ENCODE data around the gene MILR1.

MILR1 gene

DNA sequence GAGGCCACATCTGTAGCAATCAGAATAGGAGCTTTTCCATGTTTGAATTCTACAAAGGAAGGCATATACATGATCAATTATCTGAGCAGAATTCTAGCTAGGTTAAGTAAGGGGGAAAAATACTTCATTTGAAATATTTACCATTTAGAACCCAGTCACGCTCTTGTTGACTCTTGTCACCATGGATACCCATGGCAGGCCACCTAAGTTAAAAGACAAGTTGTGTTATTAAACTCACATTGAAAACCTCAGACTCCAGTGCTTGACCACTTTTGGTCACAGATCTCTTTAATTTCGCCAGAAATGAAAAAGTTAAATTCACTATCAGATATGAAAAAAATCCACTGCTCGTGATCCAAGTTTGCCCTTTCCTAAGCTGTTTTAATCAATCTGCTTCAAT lies 53.1 kb downstream of the MILR1 start:
- DNase-seq (ENCODE audit: low spot score), result no peak
- no peak for FAIRE-seq

DNA sequence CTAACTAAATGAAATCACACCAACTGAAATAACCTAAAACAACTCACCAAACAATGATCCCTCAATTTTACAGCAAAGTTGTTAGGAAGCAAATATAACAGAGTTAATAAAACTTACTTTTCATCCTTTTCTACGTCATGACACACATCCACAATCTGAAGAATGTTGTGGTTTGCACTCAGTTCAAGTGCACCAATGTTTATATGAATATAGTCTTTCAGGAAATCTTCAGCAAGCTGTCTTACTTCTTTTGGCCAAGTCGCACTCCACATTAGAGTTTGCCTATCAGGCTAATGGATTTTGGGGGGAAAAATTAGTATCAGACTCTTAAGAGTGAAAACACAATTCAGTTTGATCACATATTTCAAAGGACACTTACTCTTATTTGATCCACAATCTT lies 53.9 kb downstream of the MILR1 start:
- DNase-seq (ENCODE audit: low spot score), result no peak
- FAIRE-seq, result no peak

DNA sequence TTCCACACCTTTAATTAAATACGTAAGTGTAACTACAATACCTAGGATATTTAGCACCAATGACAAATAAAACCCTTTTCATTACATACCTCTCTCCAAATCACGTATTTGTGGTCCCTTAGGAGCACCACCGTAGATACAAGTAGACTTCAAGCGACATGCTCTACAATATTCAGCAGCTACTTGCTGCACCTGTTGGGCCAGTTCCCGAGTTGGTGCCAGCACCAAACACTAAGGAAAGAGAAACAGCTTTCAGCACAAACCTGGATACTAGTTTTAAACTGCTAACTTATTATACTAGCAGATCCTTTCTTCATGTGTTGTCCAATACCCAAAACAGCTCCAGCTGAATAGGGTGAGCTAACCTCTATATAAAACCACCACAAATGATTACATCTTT lies 54.4 kb downstream of the MILR1 start:
- FAIRE-seq (no peak), DNase-seq (ENCODE audit: low spot score) (no peak)

DNA sequence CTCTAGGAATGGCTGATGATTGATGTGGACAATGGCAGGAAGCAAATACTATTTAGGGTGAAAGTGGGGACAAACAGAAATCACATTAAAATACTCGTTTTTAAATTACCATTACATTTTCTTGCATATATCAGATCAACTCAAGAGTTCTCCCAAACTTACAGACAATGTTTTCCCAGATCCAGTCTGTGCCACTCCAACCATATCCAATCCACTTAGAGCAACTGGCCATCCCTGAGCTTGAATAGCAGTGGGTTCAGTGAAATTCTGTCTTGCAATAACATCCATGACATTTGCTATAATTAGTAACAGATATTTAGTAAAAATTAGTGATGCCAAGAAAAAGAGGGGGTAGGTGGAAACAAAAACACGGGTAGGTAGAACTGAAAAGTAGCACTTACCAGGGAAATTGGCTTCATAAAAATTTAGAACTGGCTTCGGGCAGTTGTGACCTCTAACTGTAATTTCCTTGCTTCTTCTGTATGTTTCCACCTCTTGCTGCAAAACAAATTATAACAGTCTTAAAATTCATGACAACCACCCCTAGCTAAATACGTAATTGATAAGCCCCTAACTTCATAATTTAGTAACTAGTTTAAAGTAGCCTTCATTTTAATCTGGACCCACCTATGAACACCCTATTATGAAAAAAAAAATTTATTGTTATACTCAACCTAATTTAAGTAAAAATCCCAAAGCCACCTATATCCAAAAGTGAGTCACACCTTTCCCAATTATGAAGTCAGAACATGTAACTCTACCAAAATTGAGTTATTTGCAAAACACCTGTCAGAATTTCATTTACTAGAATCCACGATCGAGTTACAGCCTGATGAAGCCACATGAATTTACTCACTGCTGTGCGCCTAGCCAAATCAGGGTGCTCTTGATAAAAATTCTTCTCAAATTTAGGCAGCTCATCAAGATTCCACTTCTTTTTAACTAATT lies 55.2 kb downstream of the MILR1 start:
- DNase-seq (ENCODE audit: low spot score) (no peak), FAIRE-seq (no peak)

DNA sequence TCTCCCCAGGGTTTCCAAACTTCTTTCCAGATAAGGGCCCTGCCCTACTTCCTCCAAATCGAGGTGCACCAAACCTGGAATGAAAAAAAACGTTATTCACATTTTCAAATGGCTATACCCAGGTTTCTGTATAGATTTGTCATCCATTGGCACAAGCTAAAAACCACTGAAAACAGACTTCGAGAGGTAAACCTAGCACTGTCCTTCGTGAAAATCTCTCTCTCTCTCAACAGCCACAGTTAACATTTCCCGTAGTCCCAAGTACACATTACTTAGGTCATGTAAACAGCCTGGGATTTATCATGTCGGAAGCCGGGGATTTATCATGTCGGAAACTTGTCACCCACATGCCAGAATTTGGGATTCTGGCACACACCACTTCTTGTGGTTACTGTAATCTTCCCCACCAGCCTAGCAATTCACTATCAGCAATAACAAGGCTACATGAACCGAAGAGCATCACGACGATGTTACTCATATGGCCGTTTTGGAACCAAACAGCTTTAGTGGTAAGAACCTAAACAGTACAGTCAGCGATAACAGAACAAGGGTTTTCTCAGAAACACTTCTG lies 55.9 kb downstream of the MILR1 start:
- no peak for FAIRE-seq
- DNase-seq (ENCODE audit: low spot score), result no peak

DNA sequence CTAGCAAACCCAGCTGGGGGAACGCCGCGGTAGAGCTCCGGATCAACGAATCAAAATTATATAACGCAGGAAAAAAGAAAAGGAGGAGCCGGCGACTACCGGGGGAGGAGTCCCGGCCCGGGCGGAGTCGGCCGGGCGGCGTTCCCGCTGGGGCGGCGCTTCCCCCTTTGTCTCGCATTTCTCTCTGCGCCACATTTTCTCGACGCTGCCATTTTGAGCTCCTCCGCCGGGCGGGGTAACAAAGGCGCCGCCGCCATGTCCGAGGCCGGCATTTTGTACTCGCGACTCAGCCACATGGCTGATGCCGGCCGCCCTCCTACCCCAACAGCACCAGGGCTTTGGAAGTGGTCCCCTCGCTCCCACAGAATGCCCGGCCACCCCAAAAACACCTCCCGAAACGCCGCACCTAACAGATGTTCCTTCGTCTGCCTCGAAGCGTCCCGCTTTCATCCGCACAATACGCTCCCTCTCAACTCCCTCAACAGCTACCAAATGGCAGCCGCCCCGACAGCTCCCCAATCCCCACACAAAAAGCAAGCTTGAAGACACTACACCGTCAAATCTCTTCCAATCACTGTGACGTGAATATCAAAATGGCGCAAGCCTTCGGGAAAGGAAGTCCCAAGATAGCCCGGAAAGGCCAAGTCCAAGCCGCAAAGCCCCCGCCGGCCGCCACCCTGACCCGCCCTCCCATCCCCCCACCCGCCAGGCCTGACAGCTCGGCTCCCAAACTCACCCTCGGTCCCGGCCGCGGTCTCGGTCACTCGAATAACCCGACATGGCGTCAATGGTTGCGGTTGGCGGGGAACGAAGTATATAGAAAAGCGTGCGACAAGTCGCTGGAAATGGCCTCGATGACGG lies 56.7 kb downstream of the MILR1 start:
- DNase-seq (ENCODE audit: low spot score), result peak; percentile 72
- FAIRE-seq, result no peak

DNA sequence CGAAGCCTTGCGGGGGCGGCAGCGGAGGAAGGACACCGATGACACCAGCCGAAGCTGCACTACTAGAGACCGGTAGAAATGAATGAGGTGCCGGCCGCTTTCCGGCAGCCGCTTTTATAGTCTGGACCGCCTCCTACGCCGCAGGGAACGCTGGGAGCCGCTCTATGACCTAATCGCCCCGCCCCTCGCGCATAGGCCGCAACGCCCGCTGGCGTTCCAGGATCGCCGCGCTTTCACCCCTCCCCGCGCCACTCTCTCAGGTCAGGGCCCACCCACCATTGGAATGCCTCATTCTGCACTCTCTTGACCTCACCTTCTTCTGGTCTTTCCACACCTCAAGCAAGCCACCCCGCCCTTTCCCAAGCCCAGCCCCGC lies 57.3 kb downstream of the MILR1 start, which contains the start of gene DDX5:
DDX5 (minus strand) TSS at position 89 of the 375 bp plus-strand sequence. CDS start 170 bp downstream, outside the sequence.
- FAIRE-seq (peak; percentile 56), DNase-seq (ENCODE audit: low spot score) (peak; percentile 97)

DNA sequence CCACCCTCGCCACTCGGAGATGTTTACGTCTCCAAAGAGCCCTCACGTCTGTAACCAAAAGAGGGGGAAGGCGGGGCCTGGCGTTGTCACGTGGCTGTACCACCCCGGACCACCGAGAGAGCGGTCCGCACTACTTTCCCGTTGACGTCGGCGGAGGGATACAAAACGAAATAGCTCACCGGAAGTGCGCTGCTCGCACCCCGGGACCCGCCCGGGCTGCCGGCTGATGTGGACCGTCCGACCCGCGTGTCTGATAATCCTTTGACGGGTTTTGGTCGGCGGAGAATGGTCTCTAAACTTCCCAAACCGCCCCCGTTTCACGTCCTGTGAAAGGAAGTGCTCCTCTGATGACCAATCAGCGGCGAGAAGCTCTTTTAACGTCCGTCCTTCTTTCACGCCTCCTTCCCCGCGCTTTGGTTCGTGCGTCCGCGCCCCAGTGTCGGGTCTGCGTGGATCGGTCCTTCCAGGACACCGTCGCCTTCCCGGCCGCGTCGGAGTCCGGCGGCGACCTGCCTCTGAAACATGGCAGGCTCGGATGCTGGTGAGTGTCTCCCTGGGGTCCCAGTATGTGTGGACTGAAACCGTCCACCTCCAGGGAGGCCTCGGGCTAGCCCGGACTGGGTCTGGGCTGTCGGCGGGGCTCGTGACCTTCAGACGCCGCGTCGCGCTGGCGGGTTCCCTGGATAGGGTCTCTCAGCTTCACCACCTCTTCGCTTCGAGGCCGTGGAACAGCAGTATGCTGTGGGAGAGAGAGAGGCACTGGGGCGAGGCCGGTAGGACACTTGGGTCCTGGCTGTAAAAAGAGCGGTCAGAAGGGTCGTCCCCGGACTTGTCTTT lies 57.9 kb downstream of the MILR1 start, which contains the start of gene CEP95:
CEP95 (plus strand) TSS at position 402 of the 837 bp plus-strand sequence; CDS start at position 523, 121 bp downstream.
- FAIRE-seq (peak; percentile 26), DNase-seq (ENCODE audit: low spot score) (no peak)

DNA sequence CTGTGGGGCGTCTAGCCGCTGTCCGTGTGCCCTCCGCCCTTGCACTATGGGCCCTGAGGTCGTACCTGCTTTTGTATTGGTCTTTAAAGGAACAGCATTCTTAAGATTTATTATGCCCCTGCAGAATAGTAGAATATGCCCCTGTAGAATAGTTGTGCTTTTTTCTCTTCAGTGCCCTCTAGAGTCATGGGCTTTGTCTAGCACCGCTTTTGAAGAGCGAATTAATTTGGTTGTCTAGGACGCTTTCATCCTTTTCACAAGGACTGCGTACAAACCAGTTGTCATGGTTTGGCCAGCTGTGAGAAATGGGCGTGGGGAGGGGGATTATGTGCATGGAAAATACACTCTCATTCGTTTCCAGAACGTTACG lies 58.5 kb downstream of the MILR1 start:
- no peak for FAIRE-seq

DNA sequence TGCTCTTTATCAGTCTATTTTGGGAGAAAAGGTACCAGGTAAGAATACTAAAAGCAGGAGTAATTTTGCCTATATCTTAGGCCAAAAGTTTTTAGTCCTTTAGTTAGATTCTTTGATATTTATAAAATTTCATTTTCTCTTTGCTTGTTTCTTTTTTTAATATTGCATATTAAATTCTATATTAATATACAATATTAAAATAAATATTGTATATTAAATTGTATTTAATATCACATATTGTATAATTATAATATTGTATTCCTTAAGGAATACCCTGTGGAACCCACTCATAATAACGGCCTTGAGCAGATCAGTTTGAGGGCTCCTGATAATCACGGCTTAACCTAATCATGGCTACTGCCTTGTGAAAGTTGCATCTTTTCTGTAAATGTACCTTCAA lies 59.8 kb downstream of the MILR1 start:
- FAIRE-seq (no peak), DNase-seq (ENCODE audit: low spot score) (no peak)

More for the DNA sequence above, 58.5 kb downstream of the MILR1 start:
- DNase-seq (ENCODE audit: low spot score), result peak; percentile 67

DNA sequence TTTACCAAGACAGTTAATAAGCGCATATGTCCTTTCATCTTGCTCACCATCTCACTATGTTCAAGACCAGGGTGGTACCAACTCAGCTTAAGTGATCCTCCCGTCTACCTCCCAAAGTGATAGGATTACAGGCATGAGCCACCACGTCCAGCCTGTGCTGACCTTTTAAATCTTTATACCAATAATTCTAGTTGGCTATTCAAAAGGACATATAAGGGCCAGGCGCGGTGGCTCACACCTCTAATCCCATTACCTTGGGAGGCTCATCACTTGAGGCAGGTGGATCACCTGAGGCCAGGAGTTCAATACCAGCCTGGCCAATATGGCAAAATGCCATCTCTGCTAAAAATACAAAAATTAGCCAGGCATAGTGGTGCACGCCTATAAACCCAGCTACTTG lies 60.3 kb downstream of the MILR1 start:
- DNase-seq (ENCODE audit: low spot score), result no peak
- no peak for FAIRE-seq

DNA sequence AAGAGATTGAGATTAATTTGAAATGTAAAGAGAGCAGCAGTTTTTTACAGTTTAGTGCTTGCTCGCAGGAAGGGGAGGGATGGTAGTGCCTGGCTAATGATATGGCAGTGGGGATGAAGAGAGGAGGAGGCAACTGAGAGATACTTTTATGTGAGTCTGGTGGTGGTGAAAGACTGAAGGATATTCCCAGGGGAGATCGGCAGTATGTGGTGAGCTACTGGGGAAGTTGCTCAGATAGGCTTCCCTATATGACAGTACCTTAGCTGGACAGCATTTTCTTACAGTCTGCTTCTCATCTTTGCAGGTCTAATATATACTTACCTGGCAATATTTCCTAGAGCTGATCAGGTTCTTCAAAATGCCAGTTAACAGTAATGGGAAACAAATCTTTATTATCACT lies 66.5 kb downstream of the MILR1 start:
- DNase-seq (ENCODE audit: low spot score) (no peak), FAIRE-seq (no peak)

DNA sequence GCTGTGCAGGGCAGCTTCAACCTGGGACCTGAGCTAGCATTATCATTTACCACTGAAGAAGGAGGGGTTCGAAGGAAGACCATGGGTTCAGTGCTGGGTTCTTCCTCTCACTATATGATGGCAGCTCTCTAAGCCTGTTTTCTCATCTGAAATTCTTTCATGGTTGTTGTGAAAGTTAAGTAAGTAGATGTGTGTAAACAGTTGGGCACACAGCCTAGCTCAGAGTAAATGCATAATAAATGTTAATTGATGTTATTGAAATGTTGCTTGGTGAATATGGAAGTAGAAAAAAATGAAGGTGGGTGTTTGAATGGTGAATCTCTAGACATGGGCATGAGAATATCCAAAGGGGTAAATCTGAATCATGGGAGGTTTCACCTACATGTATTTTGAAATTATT lies 66.9 kb downstream of the MILR1 start:
- DNase-seq (ENCODE audit: low spot score), result no peak
- FAIRE-seq, result no peak
